Heart right ventricle (tissue), 16 donors: ENCODE results near the gene FHIT. TPM values are rescaled to one million over a fixed set of nuclear protein-coding genes. Genes with fewer than 3 reads are reported as not detected.

Experiments
- ATAC-seq, 8 donors: fragments of 200-7000 bp; cut with Tn5 transposase; one replicate each; pipeline ENCODE4 v1.9.1; 2020; ENCODE audit warnings: mild to moderate bottlenecking in 8 of 8, moderate library complexity in 8 of 8, moderate number of reproducible peaks in 1 of 8
- DNase-seq, 2 donors: peaks; one replicate each; pipeline ENCODE4 v3.0.0-alpha.2; 2020
- H3K27ac ChIP-seq, 10 donors: fragments of 200-600 bp; sonication (generic) in 2 of 10; one replicate each; pipeline versions ENCODE4 v1.5.0 to v1.8.0; 2020 to 2022; ENCODE audit warnings: mild to moderate bottlenecking in 3 of 10
- H3K27me3 ChIP-seq, 7 donors: fragments of 200-600 bp; one replicate each; pipeline ENCODE4 v1.8.0; 2021 to 2022; ENCODE audit warnings: mild to moderate bottlenecking in 2 of 7
- H3K36me3 ChIP-seq, 9 donors: fragments of 200-600 bp; sonication (generic) in 1 of 9; one replicate each; pipeline versions ENCODE4 v1.5.0 to v1.8.0; 2020 to 2022; ENCODE audit warnings: mild to moderate bottlenecking in 2 of 9
- H3K4me1 ChIP-seq, 9 donors: fragments of 200-600 bp; sonication (generic) in 1 of 9; one replicate each; pipeline versions ENCODE4 v1.5.0 to v1.8.0; 2020 to 2022; ENCODE audit warnings: mild to moderate bottlenecking in 4 of 9
- H3K4me3 ChIP-seq, 10 donors: fragments of 200-600 bp; sonication (generic) in 2 of 10; one replicate each; pipeline versions ENCODE4 v1.5.0 to v1.8.0; 2020 to 2022; ENCODE audit warnings: mild to moderate bottlenecking in 7 of 10, moderate library complexity in 2 of 10
- H3K9me3 ChIP-seq, 11 donors: fragments of 200-600 bp in 10 of 11; sonication (generic) in 2 of 11; one replicate each; pipeline versions ENCODE4 v1.5.0 to v1.8.0; 2013 to 2022; ENCODE audit warnings: mild to moderate bottlenecking in 2 of 11, control low read depth in 1 of 11, moderate library complexity in 1 of 11
- WGBS, 2 donors: extraction: QIAGEN DNeasy Blood & Tissue Kit; methylation state at CpG; one replicate each; pipeline ENCODE4 v1.1.7; 2013; ENCODE audit warnings: inconsistent platforms in 1 of 2; 5-methylcytosine and 5-hydroxymethylcytosine counted together
- intact Hi-C, 10 donors: fragments of 100-400 bp; cut with DNase I; formaldehyde crosslinking; loops; one replicate each; pipeline versions ENCODE4 v1.11.1 to v1.14.2; 2022
- polyA plus RNA-seq, 2 donors: library from polyadenylated mRNA; stranded (reverse); fragments of 200-250 nt; gene quantifications; one replicate each; pipeline ENCODE4 v1.2.3, GENCODE V29; 2013
- total RNA-seq, 10 donors: library from RNA; stranded (reverse); fragmentation: NEBNext Ultra II Directional in 3 of 10; extraction: Animal tissue kit (Norgen Biotek cat#: 25700) in 3 of 10; gene quantifications; one replicate each; pipeline versions ENCODE4 v1.2.1 to v1.2.4, GENCODE V29; 2021 to 2023
- TF ChIP-seq, protein P1 (sequence below), 9 donors: fragments of 200-600 bp; sonication (generic) in 2 of 9; IDR thresholded peaks; one replicate each; pipeline versions ENCODE4 v1.5.0 to v1.8.0; 2021 to 2022; ENCODE audit warnings: antibody characterized with exemption in 9 of 9, mild to moderate bottlenecking in 5 of 9, moderate library complexity in 1 of 9
- donor health status: Arrhythmogenic right ventricular cardiomyopathy.
- donor health status: ischemic (EF 13 %, LVEDD 7.1; RV severe dilation, severe dysfunction).
- donor health status: healthy with polysubstance abuse.
- donor health status: DM: no; HTN: yes; CAD: no.
- donor health status: DM: no; HTN: no; CAD: no.
- donor health status: ischemic (EF 25% LVEDD 6.9; RV normal size, moderate dysfunction).
- donor health status: ischemic (EF 25% LVEDD 5.7; RV mildly dilated, moderate dysfunction).
- donor health status: healthy.
- donor health status: DM: yes; HTN: yes; CAD: no.
- donor health status: Ischemic cardiomyopathy.
- donor health status: ischemic (EF 35%, LVEDD 5.7; RV mildly dilated, moderate dysfunction).
- donor health status: nonischemic (EF 11% LVEDD 7.7; RV severe dilation, severe dysfunction).
- donor health status: DM: yes; HTN: yes; CAD: no.
- donor health status: PGD.
- donor health status: ischemic (EF 29% LVEDD 5.4; RV normal size, mild dysfunction).
- donor health status: nonischemic (EF 23%, LVEDD 6.1; RV moderate dilation, normal function).

The FHIT gene
- total and polyA plus RNA-seq, 12 donors = 4.7 to 25.5 (median 18.3) TPM

DNA sequence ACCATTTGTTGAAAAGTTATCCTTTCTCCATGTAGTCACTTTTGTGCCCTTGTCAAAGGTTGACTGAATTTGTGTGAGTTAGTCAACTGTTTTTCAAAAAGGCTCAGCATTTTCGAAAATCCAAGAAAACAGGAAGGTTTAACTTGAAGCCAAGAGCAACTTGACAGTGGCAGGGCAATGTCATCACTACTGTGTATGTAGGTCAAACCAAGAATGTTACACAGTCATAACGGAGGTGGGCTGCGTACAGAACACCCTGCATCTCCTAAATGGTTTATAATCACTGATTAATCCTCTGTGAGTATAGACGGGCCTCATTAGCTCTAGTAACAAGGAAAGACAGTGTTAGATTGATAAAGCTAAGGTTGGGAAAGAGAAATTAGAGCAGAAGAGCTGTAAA, 1064.9 kb downstream of the FHIT start:
- Histone ChIP-seq H3K9me3 (no peaks in the 10 kb centered on the region), H3K4me1 (peaks cover 0 to 15% (median 0%) of the 10 kb centered on the region in 9 donors), H3K27me3 (no peaks in the 10 kb centered on the region), H3K4me3 (no peak overlapping the region), H3K36me3 (no peaks in the 10 kb centered on the region), H3K27ac (no peak overlapping the region)
- no peak for ATAC-seq
- intact Hi-C loops = no loop called here
- TF ChIP-seq, protein P1, sequence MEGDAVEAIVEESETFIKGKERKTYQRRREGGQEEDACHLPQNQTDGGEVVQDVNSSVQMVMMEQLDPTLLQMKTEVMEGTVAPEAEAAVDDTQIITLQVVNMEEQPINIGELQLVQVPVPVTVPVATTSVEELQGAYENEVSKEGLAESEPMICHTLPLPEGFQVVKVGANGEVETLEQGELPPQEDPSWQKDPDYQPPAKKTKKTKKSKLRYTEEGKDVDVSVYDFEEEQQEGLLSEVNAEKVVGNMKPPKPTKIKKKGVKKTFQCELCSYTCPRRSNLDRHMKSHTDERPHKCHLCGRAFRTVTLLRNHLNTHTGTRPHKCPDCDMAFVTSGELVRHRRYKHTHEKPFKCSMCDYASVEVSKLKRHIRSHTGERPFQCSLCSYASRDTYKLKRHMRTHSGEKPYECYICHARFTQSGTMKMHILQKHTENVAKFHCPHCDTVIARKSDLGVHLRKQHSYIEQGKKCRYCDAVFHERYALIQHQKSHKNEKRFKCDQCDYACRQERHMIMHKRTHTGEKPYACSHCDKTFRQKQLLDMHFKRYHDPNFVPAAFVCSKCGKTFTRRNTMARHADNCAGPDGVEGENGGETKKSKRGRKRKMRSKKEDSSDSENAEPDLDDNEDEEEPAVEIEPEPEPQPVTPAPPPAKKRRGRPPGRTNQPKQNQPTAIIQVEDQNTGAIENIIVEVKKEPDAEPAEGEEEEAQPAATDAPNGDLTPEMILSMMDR (IDR thresholded peaks at IDR 0.05) = no peak
- 79% methylated on average over 4 of the region's 4 CpGs for WGBS, 2 donors
- no peak for DNase-seq

- ATAC-seq (no peak), DNase-seq (no peak)
- no peaks in the 10 kb centered on the region for H3K27me3 ChIP-seq
- H3K4me3 ChIP-seq = no peak overlapping the region
- intact Hi-C loops = no loop called here
- no peaks in the 10 kb centered on the region for H3K36me3 ChIP-seq
- TF ChIP-seq, protein P1 (IDR thresholded peaks at IDR 0.05) = no peak
- WGBS, 2 donors = 92 to 95% methylated on average over 3 of the region's 3 CpGs
- H3K9me3 ChIP-seq = no peaks in the 10 kb centered on the region
- H3K4me1 ChIP-seq = peaks cover 0 to 11% (median 0%) of the 10 kb centered on the region in 9 donors
- H3K27ac ChIP-seq = no peak overlapping the region
These were observed 1066.1 kb downstream of the FHIT start for GRCh38 chr3:60185161-60185560.

DNA sequence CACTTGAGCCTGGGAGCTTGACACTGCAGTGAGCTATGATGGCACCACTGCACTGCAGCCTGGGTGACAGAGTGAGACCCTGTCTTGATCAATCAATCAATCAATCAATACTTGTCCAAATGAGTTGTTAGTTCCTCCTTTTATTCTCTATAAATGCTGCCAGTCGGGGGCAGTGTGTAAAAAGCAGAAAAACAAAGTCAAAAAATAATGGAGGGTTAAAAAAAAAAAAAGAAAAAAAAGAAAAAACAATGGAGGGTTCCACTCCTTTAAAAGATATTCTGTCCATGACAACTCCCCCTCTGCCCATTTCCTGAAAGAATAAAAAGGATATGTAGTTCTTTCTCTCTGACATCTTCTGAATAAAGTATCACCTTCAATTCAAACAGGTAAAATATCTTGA, 1068.6 kb downstream of the FHIT start:
- intact Hi-C loops = no loop called here
- Histone ChIP-seq H3K36me3 (no peaks in the 10 kb centered on the region), H3K27me3 (no peaks in the 10 kb centered on the region), H3K4me1 (no peaks in the 10 kb centered on the region), H3K9me3 (no peaks in the 10 kb centered on the region), H3K27ac (no peak overlapping the region), H3K4me3 (no peak overlapping the region)
- ATAC-seq = no peak
- whole genome bisulfite sequencing, 2 donors = 60 to 81% methylated on average over 1 of the region's 1 CpG
- TF ChIP-seq, protein P1 (IDR thresholded peaks at IDR 0.05) = no peak
- no peak for DNase-seq

- WGBS, 2 donors = 90 to 92% methylated on average over 8 of the region's 8 CpGs
These were observed 1072.2 kb downstream of the FHIT start for GRCh38 chr3:60178931-60179653.

More at GRCh38 chr3:60178931-60179653, 1072.2 kb downstream of the FHIT start:
- H3K4me3 ChIP-seq = no peak overlapping the region
- ATAC-seq (no peak), DNase-seq (no peak)
- H3K27me3 ChIP-seq = no peaks in the 10 kb centered on the region
- TF ChIP-seq, protein P1 (IDR thresholded peaks at IDR 0.05) = no peak
- no peaks in the 10 kb centered on the region for H3K36me3 ChIP-seq
- H3K9me3 ChIP-seq = no peaks in the 10 kb centered on the region
- H3K27ac ChIP-seq = no peak overlapping the region
- H3K4me1 ChIP-seq = no peaks in the 10 kb centered on the region
- intact Hi-C loops = no loop called here
